Measurements from ENCODE around the gene SETD1B. TPM values are rescaled to one million over a fixed set of nuclear protein-coding genes. Genes with fewer than 3 reads are reported as not detected.

The SETD1B gene
- total RNA-seq, 1 donor from 2014 or later, result 22.7 TPM

DNA sequence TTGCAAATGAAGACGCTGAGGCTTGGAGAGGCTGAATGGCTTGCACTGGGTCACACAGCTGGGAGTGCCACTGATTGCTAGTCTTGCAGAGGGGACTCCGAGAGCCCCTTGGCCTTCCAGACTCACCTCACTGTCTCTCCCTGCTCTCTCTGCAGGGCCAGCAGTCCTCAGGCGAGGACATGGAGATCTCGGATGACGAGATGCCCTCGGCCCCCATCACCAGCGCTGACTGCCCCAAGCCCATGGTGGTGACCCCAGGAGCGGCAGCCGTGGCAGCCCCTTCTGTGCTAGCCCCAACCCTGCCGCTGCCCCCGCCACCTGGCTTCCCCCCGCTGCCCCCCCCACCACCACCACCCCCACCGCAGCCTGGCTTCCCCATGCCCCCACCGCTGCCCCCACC, 10.1 kb downstream of the SETD1B start:
- TF ChIP-seq, protein P1, sequence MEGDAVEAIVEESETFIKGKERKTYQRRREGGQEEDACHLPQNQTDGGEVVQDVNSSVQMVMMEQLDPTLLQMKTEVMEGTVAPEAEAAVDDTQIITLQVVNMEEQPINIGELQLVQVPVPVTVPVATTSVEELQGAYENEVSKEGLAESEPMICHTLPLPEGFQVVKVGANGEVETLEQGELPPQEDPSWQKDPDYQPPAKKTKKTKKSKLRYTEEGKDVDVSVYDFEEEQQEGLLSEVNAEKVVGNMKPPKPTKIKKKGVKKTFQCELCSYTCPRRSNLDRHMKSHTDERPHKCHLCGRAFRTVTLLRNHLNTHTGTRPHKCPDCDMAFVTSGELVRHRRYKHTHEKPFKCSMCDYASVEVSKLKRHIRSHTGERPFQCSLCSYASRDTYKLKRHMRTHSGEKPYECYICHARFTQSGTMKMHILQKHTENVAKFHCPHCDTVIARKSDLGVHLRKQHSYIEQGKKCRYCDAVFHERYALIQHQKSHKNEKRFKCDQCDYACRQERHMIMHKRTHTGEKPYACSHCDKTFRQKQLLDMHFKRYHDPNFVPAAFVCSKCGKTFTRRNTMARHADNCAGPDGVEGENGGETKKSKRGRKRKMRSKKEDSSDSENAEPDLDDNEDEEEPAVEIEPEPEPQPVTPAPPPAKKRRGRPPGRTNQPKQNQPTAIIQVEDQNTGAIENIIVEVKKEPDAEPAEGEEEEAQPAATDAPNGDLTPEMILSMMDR (IDR thresholded peaks at IDR 0.05), result no peak
- DNase-seq (ENCODE audit: low spot score in 2 of 2), result no peak
- intact Hi-C loops (cut with DNase I), result loop anchor here (2.0 kb wide), 2 partner anchors 75 to 117 kb away; partner anchors contain the start of gene PSMD9
- no peak overlapping the region for H3K27ac ChIP-seq
- H3K36me3 ChIP-seq, result peaks cover 67 to 73% of the 10 kb centered on the region in 2 donors
- peaks cover 24 to 29% of the 10 kb centered on the region in 2 donors for H3K4me1 ChIP-seq
- no peaks in the 10 kb centered on the region for H3K9me3 ChIP-seq
- H3K27me3 ChIP-seq, result no peaks in the 10 kb centered on the region
- H3K4me3 ChIP-seq, result no peak overlapping the region

DNA sequence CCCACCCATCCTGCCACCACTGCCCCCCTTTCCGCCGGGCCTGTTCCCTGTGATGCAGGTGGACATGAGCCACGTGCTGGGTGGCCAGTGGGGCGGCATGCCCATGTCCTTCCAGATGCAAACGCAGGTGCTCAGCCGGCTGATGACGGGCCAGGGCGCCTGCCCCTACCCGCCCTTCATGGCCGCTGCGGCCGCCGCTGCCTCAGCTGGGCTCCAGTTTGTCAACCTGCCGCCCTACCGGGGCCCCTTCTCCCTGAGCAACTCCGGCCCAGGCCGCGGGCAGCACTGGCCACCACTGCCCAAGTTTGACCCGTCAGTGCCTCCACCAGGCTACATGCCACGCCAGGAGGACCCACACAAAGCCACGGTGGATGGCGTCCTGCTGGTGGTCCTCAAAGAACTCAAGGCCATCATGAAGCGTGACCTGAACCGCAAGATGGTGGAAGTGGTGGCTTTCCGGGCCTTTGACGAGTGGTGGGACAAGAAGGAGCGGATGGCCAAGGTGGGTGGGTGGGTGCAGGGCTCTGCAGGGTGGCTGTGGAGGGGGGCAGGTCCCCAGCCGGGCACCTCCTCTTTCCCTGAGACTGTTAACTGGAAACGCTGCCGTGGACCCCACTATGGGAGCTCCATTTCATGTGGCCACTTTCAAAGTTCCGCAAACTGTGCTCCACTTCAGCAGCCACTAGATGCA, 10.8 kb downstream of the SETD1B start:
- no peak for DNase-seq (ENCODE audit: low spot score in 2 of 2)
- intact Hi-C loops (cut with DNase I), result no loop called here
- no peak overlapping the region for H3K4me3 ChIP-seq
- TF ChIP-seq, protein P1 (IDR thresholded peaks at IDR 0.05), result no peak
- H3K36me3 ChIP-seq, result peaks cover 67 to 73% of the 10 kb centered on the region in 2 donors
- H3K27ac ChIP-seq, result no peak overlapping the region
- no peaks in the 10 kb centered on the region for H3K9me3 ChIP-seq
- H3K27me3 ChIP-seq, result no peaks in the 10 kb centered on the region
- H3K4me1 ChIP-seq, result peaks cover 24 to 29% of the 10 kb centered on the region in 2 donors

DNA sequence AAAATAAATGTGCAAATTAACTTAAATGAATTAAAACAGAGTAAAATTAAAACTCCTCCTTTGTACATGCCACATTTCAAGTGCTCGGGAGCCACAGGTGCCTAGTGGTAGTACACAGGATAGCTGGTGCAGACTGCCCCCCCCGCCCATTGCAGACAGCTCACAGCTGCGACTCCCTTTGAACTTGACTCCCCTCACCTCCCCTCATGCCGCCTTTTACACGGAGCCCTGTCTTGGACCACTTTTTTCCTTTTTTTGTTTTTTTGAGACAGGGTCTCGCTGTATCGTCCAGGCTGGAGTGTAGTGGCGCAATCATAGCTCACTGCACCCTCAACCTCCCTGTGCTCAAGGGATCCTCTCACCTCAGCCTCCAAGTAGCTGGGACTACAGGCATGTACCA, 11.5 kb downstream of the SETD1B start:
- DNase-seq (ENCODE audit: low spot score in 2 of 2), result no peak
- Histone ChIP-seq H3K36me3 (peaks cover 67 to 73% of the 10 kb centered on the region in 2 donors), H3K9me3 (no peaks in the 10 kb centered on the region), H3K27me3 (no peaks in the 10 kb centered on the region), H3K4me3 (no peak overlapping the region), H3K4me1 (peaks cover 22 to 27% of the 10 kb centered on the region in 2 donors), H3K27ac (no peak overlapping the region)
- intact Hi-C loops (cut with DNase I), result no loop called here
- TF ChIP-seq, protein P1 (IDR thresholded peaks at IDR 0.05), result no peak

DNA sequence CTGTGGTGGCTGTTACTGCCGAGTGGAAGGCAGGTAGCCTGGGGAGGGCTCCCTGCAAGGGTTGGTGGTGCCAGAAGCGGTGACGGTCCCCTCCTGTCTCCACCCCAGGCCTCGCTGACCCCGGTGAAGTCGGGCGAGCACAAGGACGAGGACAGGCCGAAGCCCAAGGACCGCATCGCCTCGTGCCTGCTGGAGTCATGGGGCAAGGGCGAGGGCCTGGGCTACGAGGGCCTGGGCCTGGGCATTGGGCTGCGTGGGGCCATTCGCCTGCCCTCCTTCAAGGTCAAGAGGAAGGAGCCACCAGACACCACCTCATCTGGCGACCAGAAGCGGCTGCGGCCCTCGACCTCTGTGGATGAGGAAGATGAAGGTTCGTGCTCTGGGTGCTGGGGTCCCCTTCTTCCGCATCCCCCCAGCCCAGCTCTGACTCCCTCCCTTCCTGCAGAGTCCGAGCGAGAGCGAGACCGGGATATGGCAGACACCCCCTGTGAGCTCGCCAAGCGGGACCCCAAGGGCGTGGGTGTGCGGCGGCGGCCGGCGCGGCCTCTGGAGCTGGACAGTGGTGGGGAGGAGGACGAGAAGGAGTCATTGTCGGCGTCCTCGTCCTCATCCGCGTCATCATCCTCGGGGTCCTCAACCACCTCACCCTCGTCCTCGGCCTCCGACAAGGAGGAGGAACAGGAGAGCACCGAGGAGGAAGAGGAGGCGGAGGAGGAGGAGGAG, 13.3 kb downstream of the SETD1B start:
- H3K4me3 ChIP-seq, result no peak overlapping the region
- H3K27ac ChIP-seq, result no peak overlapping the region
- intact Hi-C loops (cut with DNase I), result no loop called here
- H3K4me1 ChIP-seq, result peaks cover 6 to 16% of the 10 kb centered on the region in 2 donors
- TF ChIP-seq, protein P1 (IDR thresholded peaks at IDR 0.05), result no peak
- peaks cover 77 to 82% of the 10 kb centered on the region in 2 donors for H3K36me3 ChIP-seq
- DNase-seq (ENCODE audit: low spot score in 2 of 2), result peak in 1 of 2 donors; percentile 60
- no peaks in the 10 kb centered on the region for H3K27me3 ChIP-seq
- H3K9me3 ChIP-seq, result no peaks in the 10 kb centered on the region

DNA sequence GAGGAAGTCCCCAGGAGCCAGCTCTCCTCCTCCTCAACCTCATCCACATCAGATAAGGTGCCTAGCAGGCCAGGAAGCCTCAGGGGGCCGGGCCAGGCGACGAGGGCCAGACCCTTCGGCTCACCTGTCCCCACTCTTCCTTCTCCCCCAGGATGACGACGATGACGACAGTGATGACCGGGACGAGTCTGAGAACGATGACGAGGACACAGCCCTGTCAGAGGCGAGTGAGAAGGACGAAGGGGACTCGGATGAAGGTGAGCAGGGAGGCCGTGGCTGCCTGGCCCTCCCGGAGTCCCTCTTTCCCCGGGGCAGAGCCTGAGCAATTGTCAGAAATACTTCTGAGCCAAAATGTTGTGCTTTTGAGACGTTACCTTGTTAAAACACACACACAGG, 13.8 kb downstream of the SETD1B start:
- intact Hi-C loops (cut with DNase I), result no loop called here
- Histone ChIP-seq H3K36me3 (peaks cover 82 to 88% of the 10 kb centered on the region in 2 donors), H3K4me3 (no peak overlapping the region), H3K27me3 (no peaks in the 10 kb centered on the region), H3K9me3 (no peaks in the 10 kb centered on the region), H3K4me1 (peaks cover 4 to 10% of the 10 kb centered on the region in 2 donors), H3K27ac (no peak overlapping the region)
- TF ChIP-seq, protein P1 (IDR thresholded peaks at IDR 0.05), result no peak
- DNase-seq (ENCODE audit: low spot score in 2 of 2), result no peak
